Lung (tissue), 12 donors: Measurements from ENCODE around the gene KCNQ1OT1. TPM values are rescaled to one million over a fixed set of nuclear protein-coding genes. Genes with fewer than 3 reads are reported as not detected.
A peak's percentile ranks its signal among the peaks of the same experiment; 100 is the strongest.

Experiments
- ATAC-seq: fragments of 200-7000 bp; cut with Tn5 transposase; one replicate; pipeline ENCODE4 v1.9.1; 2020; ENCODE audit warnings: moderate number of reproducible peaks; ENCODE audit not compliant: insufficient read depth, low FRiP score
- DNase-seq, 3 donors: peaks; one replicate each; pipeline ENCODE4 v3.0.0-alpha.2; 2013 to 2017
- H3K27ac ChIP-seq, 2 donors: one replicate each; pipeline ENCODE4 v1.5.1; 2013; ENCODE audit warnings: mild to moderate bottlenecking in 2 of 2, moderate library complexity in 2 of 2, control low read depth in 1 of 2, inconsistent platforms in 1 of 2, low read depth in 1 of 2, low read length in 1 of 2
- H3K27me3 ChIP-seq, 3 donors: one replicate each; pipeline ENCODE4 v1.5.1; 2013; ENCODE audit warnings: low read length in 2 of 3; ENCODE audit not compliant: control insufficient read depth in 3 of 3, insufficient read depth in 3 of 3
- H3K36me3 ChIP-seq, 4 donors: one replicate each; pipeline ENCODE4 v1.5.1; 2013; ENCODE audit warnings: low read length in 4 of 4, mild to moderate bottlenecking in 1 of 4, moderate library complexity in 1 of 4; ENCODE audit not compliant: control insufficient read depth in 4 of 4, insufficient read depth in 4 of 4
- H3K4me1 ChIP-seq, 5 donors: one replicate each; pipeline ENCODE4 v1.5.1; 2013; ENCODE audit warnings: low read length in 5 of 5, mild to moderate bottlenecking in 2 of 5, moderate library complexity in 1 of 5; ENCODE audit not compliant: control insufficient read depth in 5 of 5, insufficient read depth in 5 of 5
- H3K4me3 ChIP-seq: one replicate; pipeline ENCODE4 v1.5.1; 2013; ENCODE audit warnings: mild to moderate bottlenecking, control low read depth, moderate library complexity
- H3K9ac ChIP-seq, 2 donors: one replicate each; pipeline ENCODE4 v1.5.1; 2013; ENCODE audit warnings: low read length in 2 of 2, control low read depth in 1 of 2; ENCODE audit not compliant: insufficient read depth in 1 of 2
- H3K9me3 ChIP-seq, 4 donors: one replicate each; pipeline ENCODE4 v1.5.1; 2013; ENCODE audit warnings: low read length in 3 of 4, mild to moderate bottlenecking in 1 of 4, moderate library complexity in 1 of 4; ENCODE audit not compliant: control insufficient read depth in 4 of 4, insufficient read depth in 3 of 4
- WGBS, 2 donors: extraction: QIAGEN DNeasy Blood & Tissue Kit; methylation state at CpG; one replicate each; pipeline ENCODE4 v1.1.7; 2013; 5-methylcytosine and 5-hydroxymethylcytosine counted together
- polyA plus RNA-seq, 2 donors: library from polyadenylated mRNA; stranded (reverse); fragments of 200-250 nt; gene quantifications; one replicate each; pipeline ENCODE4 v1.2.1, GENCODE V29; 2013
- total RNA-seq, 2 donors: library from RNA; depleted of rRNA in 1 of 2; stranded (reverse); fragments of >200 nt in 1 of 2; gene quantifications; one replicate each; pipeline ENCODE4 v1.2.1, GENCODE V29; 2014 to 2021
- TF ChIP-seq, protein P1 (sequence below): IDR thresholded peaks from 2 replicates; pipeline ENCODE4 v1.5.1; 2012; ENCODE audit warnings: mild to moderate bottlenecking; ENCODE audit errors: control extremely low read depth, extremely low read depth
- donor health status: control.
- donor health status: control.
- donor health status: Bipolar disorder and iron deficiency.
- donor health status: healthy.
- donor health status: DM: yes; HTN: yes; CAD: no.

KCNQ1OT1 gene
- total and polyA plus RNA-seq, 4 donors, result 0.02 to 14.5 (median 1.7) TPM

DNA sequence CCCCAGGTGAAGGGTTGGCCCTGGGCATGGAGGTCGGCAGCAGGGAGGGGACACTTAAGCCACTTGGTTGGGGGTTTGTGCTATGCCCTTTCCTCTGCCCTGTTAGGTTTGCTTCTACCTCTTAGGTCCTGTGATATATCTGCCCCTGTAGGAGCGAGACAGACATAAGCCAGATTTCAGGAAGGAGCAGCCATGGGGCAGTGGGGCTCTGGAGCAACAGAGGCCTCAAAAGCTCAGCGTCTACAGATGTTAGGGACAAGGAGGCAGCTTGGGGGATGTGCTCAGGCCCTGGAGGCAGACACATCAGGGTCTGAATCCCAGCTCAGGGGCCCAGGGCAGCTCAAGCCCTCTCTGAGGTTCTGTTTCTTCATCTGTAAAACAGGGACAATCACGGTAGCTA lies 27.2 kb upstream of the KCNQ1OT1 start:
- Histone ChIP-seq H3K9me3 (no peaks in the 10 kb centered on the region), H3K27me3 (no peaks in the 10 kb centered on the region), H3K9ac (no peak overlapping the region), H3K4me3 (no peak overlapping the region), H3K36me3 (no peaks in the 10 kb centered on the region), H3K27ac (no peak overlapping the region), H3K4me1 (peaks cover 0 to 51% (median 7%) of the 10 kb centered on the region in 5 donors)
- TF ChIP-seq, protein P1, sequence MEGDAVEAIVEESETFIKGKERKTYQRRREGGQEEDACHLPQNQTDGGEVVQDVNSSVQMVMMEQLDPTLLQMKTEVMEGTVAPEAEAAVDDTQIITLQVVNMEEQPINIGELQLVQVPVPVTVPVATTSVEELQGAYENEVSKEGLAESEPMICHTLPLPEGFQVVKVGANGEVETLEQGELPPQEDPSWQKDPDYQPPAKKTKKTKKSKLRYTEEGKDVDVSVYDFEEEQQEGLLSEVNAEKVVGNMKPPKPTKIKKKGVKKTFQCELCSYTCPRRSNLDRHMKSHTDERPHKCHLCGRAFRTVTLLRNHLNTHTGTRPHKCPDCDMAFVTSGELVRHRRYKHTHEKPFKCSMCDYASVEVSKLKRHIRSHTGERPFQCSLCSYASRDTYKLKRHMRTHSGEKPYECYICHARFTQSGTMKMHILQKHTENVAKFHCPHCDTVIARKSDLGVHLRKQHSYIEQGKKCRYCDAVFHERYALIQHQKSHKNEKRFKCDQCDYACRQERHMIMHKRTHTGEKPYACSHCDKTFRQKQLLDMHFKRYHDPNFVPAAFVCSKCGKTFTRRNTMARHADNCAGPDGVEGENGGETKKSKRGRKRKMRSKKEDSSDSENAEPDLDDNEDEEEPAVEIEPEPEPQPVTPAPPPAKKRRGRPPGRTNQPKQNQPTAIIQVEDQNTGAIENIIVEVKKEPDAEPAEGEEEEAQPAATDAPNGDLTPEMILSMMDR, result no peak
- ATAC-seq (no peak), DNase-seq (no peak)
- WGBS, 2 donors, result 92 to 93% methylated on average over 4 of the region's 4 CpGs

DNA sequence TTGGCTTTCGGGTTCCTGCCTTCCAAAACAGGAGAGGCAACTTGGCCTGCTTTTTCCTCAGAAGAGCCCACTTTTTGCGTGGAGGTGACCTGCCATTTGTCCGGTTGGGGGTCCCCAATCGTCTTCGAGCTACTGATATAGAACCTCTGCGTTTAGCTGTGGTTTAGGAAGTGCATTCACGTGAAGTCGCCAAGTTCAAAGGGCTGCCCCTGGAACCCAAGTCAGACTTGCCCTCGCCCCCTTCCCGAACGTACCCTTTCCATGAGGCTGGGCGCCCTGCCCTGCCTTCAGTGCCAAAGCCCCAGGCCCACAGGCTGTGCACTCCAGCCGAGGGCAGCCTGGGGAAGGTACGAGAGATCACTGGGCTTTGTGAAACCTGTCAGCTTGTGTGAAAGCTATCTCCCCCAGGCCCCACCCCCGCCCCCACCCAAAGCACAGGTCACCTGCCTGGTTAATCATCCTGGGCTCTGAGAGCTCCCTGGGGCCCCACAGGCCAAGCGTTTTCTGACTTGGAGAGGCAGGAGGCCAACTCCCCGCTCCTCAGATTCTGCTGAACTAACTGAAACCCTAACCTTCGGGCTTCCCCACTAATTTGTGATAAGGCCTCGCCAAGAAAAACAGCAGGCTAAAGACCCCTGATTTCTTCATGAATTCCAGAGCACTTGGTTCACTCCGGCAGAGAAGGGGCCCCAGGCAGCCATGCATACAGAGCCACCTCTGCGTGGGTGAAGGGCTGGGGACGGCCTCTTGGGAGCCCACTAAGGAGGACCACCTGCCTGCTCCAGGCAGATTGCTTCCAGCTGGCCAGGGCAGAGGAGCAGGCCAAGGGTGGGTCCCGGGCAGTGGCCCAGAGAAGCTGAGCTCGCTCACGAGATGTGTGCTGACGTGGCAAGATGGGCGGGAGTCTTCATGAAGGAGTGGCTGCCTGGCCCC lies 25.8 kb upstream of the KCNQ1OT1 start:
- peak; percentile 79 to 92 (median 91) for DNase-seq
- peak overlapping the region in 1 of 2 donors; percentile 14 for H3K9ac ChIP-seq

DNA sequence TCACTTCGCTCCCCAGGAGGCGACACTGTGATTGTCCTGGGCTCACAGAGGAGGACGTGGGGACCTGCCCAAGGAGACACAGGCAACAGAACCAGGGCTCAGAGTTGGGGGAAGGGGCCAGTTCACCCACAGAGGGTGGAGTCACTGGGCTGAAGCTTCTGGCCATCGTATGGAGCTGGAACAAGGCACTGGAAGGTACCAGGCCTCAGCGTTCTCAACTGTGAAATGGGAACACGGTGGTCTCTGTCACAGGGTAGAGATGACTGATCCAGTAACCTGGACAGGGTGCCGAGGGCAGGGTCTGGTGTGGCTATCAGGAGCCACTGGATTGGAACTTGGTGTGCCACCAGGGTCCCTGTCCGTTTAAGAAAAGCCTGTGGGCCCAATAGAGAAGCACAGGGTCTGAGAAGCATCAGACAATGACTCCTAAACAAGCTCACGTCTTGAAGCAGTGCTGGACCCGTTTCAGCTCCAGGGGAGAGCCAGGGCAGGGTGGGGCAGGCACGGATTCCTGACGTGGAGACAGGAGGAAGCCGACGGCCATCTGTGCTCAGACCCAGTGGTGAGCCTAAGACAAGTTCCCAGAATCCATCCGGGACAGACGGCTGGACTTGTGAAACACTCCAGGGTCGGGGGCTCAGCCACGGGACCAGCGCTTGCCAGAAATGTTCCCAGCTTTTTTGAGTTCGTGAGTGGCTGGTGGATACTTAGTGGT lies 25.0 kb upstream of the KCNQ1OT1 start:
- Histone ChIP-seq H3K9me3 (no peaks in the 10 kb centered on the region), H3K36me3 (no peaks in the 10 kb centered on the region), H3K27me3 (no peaks in the 10 kb centered on the region), H3K27ac (no peak overlapping the region), H3K4me3 (no peak overlapping the region), H3K4me1 (peaks cover 0 to 33% (median 7%) of the 10 kb centered on the region in 5 donors), H3K9ac (peak overlapping the region in 1 of 2 donors; percentile 8)
- TF ChIP-seq, protein P1, result no peak
- whole genome bisulfite sequencing, 2 donors, result 76 to 87% methylated on average over 20 of the region's 20 CpGs
- DNase-seq (peak; percentile 49 to 69 (median 56)), ATAC-seq (no peak)

More for the DNA sequence above, 25.8 kb upstream of the KCNQ1OT1 start:
- H3K36me3 ChIP-seq, result no peaks in the 10 kb centered on the region
- H3K4me1 ChIP-seq, result peaks cover 0 to 41% (median 7%) of the 10 kb centered on the region in 5 donors
- H3K27ac ChIP-seq, result no peak overlapping the region
- ATAC-seq, result no peak
- TF ChIP-seq, protein P1, result no peak
- H3K4me3 ChIP-seq, result no peak overlapping the region
- 78 to 89% methylated on average over 27 of the region's 27 CpGs for whole genome bisulfite sequencing, 2 donors
- no peaks in the 10 kb centered on the region for H3K9me3 ChIP-seq
- H3K27me3 ChIP-seq, result no peaks in the 10 kb centered on the region
